Measurements from ENCODE around the gene A3GALT2. TPM values are rescaled to one million over a fixed set of nuclear protein-coding genes. Genes with fewer than 3 reads are reported as not detected.
A peak's percentile ranks its signal among the peaks of the same experiment; 100 is the strongest.

A3GALT2 gene
- total and polyA plus RNA-seq, 4 donors = 0.33 to 0.57 TPM; not detected in 2

- H3K27ac ChIP-seq (ENCODE audit: low read depth, low read length) = no peak overlapping the region
- 94% methylated on average over 10 of the region's 12 CpGs for WGBS (ENCODE audit: insufficient coverage)
- peaks cover 88% of the 10 kb centered on the region for H3K36me3 ChIP-seq (ENCODE audit: control insufficient read depth, insufficient read depth, low read length)
- DNase-seq (ENCODE audit: low read depth in 4 of 6, low spot score in 6 of 6) = no peak
- H3K4me3 ChIP-seq (ENCODE audit: low read depth, low read length) = no peak overlapping the region
- no peaks in the 10 kb centered on the region for H3K27me3 ChIP-seq (ENCODE audit: control insufficient read depth, insufficient read depth, low read length)
- H3K4me1 ChIP-seq (ENCODE audit: control insufficient read depth, insufficient read depth, low read length) = peaks cover 35% of the 10 kb centered on the region
- H3K9me3 ChIP-seq (ENCODE audit: control insufficient read depth, insufficient read depth, low read length) = no peaks in the 10 kb centered on the region
Measured at GRCh38 chr1:33328817-33329216, 7.9 kb upstream of the A3GALT2 start.

GRCh38 chr1:33327587-33328325, 6.9 kb upstream of the A3GALT2 start:
- no peak overlapping the region for H3K27ac ChIP-seq (ENCODE audit: low read depth, low read length)
- DNase-seq (ENCODE audit: low read depth in 4 of 6, low spot score in 6 of 6) = peak in 2 of 6 donors; percentile 47 to 50
- no peak overlapping the region for H3K4me3 ChIP-seq (ENCODE audit: low read depth, low read length)

DNA sequence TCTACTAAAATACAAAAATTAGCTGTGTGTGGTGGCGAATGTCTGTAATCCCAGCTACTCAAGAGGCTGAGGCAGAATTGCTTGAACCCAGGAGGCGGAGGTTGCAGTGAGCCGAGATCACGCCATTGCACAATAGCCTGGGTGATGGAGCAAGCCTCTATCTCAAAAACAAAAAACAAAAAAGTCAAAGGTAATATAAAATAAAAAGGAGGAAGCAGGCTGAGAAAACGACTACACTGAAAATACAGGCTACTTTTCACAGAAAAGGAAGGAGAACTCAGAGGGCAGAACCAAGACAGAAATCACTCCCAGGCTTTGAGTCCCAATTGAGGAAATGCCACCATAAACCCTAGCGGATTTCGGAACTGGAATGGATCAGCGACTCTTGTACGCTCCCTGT, 5.9 kb upstream of the A3GALT2 start:
- WGBS (ENCODE audit: insufficient coverage) = no CpG with 5 or more reads among the region's 9 CpGs
- Histone ChIP-seq H3K4me1 (ENCODE audit: control insufficient read depth, insufficient read depth, low read length) (peaks cover 20% of the 10 kb centered on the region), H3K27ac (ENCODE audit: low read depth, low read length) (no peak overlapping the region), H3K36me3 (ENCODE audit: control insufficient read depth, insufficient read depth, low read length) (peaks cover 85% of the 10 kb centered on the region), H3K27me3 (ENCODE audit: control insufficient read depth, insufficient read depth, low read length) (no peaks in the 10 kb centered on the region), H3K4me3 (ENCODE audit: low read depth, low read length) (no peak overlapping the region), H3K9me3 (ENCODE audit: control insufficient read depth, insufficient read depth, low read length) (no peaks in the 10 kb centered on the region)
- no peak for DNase-seq (ENCODE audit: low read depth in 4 of 6, low spot score in 6 of 6)

More at GRCh38 chr1:33327587-33328325, 6.9 kb upstream of the A3GALT2 start:
- H3K36me3 ChIP-seq (ENCODE audit: control insufficient read depth, insufficient read depth, low read length) = peaks cover 91% of the 10 kb centered on the region
- WGBS (ENCODE audit: insufficient coverage) = 62% methylated on average over 6 of the region's 9 CpGs
- H3K27me3 ChIP-seq (ENCODE audit: control insufficient read depth, insufficient read depth, low read length) = no peaks in the 10 kb centered on the region
- no peaks in the 10 kb centered on the region for H3K9me3 ChIP-seq (ENCODE audit: control insufficient read depth, insufficient read depth, low read length)
- H3K4me1 ChIP-seq (ENCODE audit: control insufficient read depth, insufficient read depth, low read length) = peaks cover 30% of the 10 kb centered on the region

- no peak overlapping the region for H3K4me3 ChIP-seq (ENCODE audit: low read depth, low read length)
- peaks cover 15% of the 10 kb centered on the region for H3K4me1 ChIP-seq (ENCODE audit: control insufficient read depth, insufficient read depth, low read length)
- no peak overlapping the region for H3K27ac ChIP-seq (ENCODE audit: low read depth, low read length)
- H3K9me3 ChIP-seq (ENCODE audit: control insufficient read depth, insufficient read depth, low read length) = no peaks in the 10 kb centered on the region
- no peak for DNase-seq (ENCODE audit: low read depth in 4 of 6, low spot score in 6 of 6)
- no peaks in the 10 kb centered on the region for H3K27me3 ChIP-seq (ENCODE audit: control insufficient read depth, insufficient read depth, low read length)
- peaks cover 68% of the 10 kb centered on the region for H3K36me3 ChIP-seq (ENCODE audit: control insufficient read depth, insufficient read depth, low read length)
- 76% methylated on average over 21 of the region's 22 CpGs for WGBS (ENCODE audit: insufficient coverage)
Measured at GRCh38 chr1:33324677-33325575, 4.0 kb upstream of the A3GALT2 start.

- no peak overlapping the region for H3K4me3 ChIP-seq (ENCODE audit: low read depth, low read length)
- no peaks in the 10 kb centered on the region for H3K9me3 ChIP-seq (ENCODE audit: control insufficient read depth, insufficient read depth, low read length)
- peaks cover 15% of the 10 kb centered on the region for H3K4me1 ChIP-seq (ENCODE audit: control insufficient read depth, insufficient read depth, low read length)
- no peaks in the 10 kb centered on the region for H3K27me3 ChIP-seq (ENCODE audit: control insufficient read depth, insufficient read depth, low read length)
- H3K36me3 ChIP-seq (ENCODE audit: control insufficient read depth, insufficient read depth, low read length) = peaks cover 59% of the 10 kb centered on the region
- DNase-seq (ENCODE audit: low read depth in 4 of 6, low spot score in 6 of 6) = no peak
- 82% methylated on average over 6 of the region's 14 CpGs for WGBS (ENCODE audit: insufficient coverage)
- H3K27ac ChIP-seq (ENCODE audit: low read depth, low read length) = no peak overlapping the region
Measured at GRCh38 chr1:33323663-33324477, 3.0 kb upstream of the A3GALT2 start.

GRCh38 chr1:33322870-33323585, 2.1 kb upstream of the A3GALT2 start:
- no peaks in the 10 kb centered on the region for H3K9me3 ChIP-seq (ENCODE audit: control insufficient read depth, insufficient read depth, low read length)
- WGBS (ENCODE audit: insufficient coverage) = 90% methylated on average over 8 of the region's 10 CpGs
- H3K27ac ChIP-seq (ENCODE audit: low read depth, low read length) = no peak overlapping the region
- H3K27me3 ChIP-seq (ENCODE audit: control insufficient read depth, insufficient read depth, low read length) = no peaks in the 10 kb centered on the region
- DNase-seq (ENCODE audit: low read depth in 4 of 6, low spot score in 6 of 6) = no peak
- H3K4me3 ChIP-seq (ENCODE audit: low read depth, low read length) = no peak overlapping the region
- peaks cover 51% of the 10 kb centered on the region for H3K36me3 ChIP-seq (ENCODE audit: control insufficient read depth, insufficient read depth, low read length)
- H3K4me1 ChIP-seq (ENCODE audit: control insufficient read depth, insufficient read depth, low read length) = peaks cover 15% of the 10 kb centered on the region

- Histone ChIP-seq H3K27me3 (ENCODE audit: control insufficient read depth, insufficient read depth, low read length) (no peaks in the 10 kb centered on the region), H3K4me3 (ENCODE audit: low read depth, low read length) (no peak overlapping the region), H3K36me3 (ENCODE audit: control insufficient read depth, insufficient read depth, low read length) (peaks cover 44% of the 10 kb centered on the region), H3K9me3 (ENCODE audit: control insufficient read depth, insufficient read depth, low read length) (no peaks in the 10 kb centered on the region), H3K27ac (ENCODE audit: low read depth, low read length) (no peak overlapping the region), H3K4me1 (ENCODE audit: control insufficient read depth, insufficient read depth, low read length) (peaks cover 15% of the 10 kb centered on the region)
- no peak for DNase-seq (ENCODE audit: low read depth in 4 of 6, low spot score in 6 of 6)
- WGBS (ENCODE audit: insufficient coverage) = 80% methylated on average over 6 of the region's 6 CpGs
Measured at GRCh38 chr1:33322109-33322508, 1.2 kb upstream of the A3GALT2 start.

DNA sequence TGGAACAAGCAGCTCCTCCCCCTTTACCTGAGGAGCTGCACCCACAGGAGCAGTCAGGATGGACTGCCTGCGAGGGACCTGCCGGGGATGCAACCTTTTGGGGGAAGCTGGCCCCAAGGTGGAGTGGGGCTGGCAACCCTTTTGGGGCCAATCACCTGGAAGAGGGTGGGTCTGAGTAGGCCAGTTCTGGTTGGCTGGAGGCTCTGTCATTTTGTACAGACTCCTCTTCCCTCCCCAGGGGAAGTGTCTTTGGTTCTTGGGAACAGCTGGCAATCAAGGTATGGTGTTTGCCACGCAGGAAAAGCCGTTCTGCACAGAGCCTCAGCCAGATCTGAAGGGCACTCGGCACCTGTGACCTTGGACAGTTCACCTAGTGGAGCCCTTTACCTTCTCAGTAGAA, 280 bp upstream of the A3GALT2 start:
- Histone ChIP-seq H3K4me3 (ENCODE audit: low read depth, low read length) (no peak overlapping the region), H3K27ac (ENCODE audit: low read depth, low read length) (no peak overlapping the region), H3K9me3 (ENCODE audit: control insufficient read depth, insufficient read depth, low read length) (no peaks in the 10 kb centered on the region), H3K27me3 (ENCODE audit: control insufficient read depth, insufficient read depth, low read length) (no peaks in the 10 kb centered on the region), H3K4me1 (ENCODE audit: control insufficient read depth, insufficient read depth, low read length) (peaks cover 15% of the 10 kb centered on the region), H3K36me3 (ENCODE audit: control insufficient read depth, insufficient read depth, low read length) (peaks cover 37% of the 10 kb centered on the region)
- DNase-seq (ENCODE audit: low read depth in 4 of 6, low spot score in 6 of 6) = no peak
- 81% methylated on average over 3 of the region's 5 CpGs for WGBS (ENCODE audit: insufficient coverage)

Measured in spinal cord (tissue), 10 donors.